HCT116 (cell line): ENCODE results near the gene RUBCN. TPM values are rescaled to one million over a fixed set of nuclear protein-coding genes. Genes with fewer than 3 reads are reported as not detected.
A peak's percentile ranks its signal among the peaks of the same experiment; 100 is the strongest.

Experiments
- ATAC-seq: fragments of 200-7000 bp; cut with Tn5 transposase; 2 replicates; pipeline ENCODE4 v1.9.1; 2020; ENCODE audit warnings: mild to moderate bottlenecking, moderate library complexity
- BruUV-seq: library from RNA; stranded (reverse); fragments of 400-500 nt; replicated peaks from 2 replicates; lab custom pipeline; 2021; lab: Mats Ljungman, UMichigan
- CTCF ChIA-PET: fragments of 300-600 bp; sonication (Branson Sonifier 250); formaldehyde crosslinking; loops from one replicate; lab custom pipeline; 2021; ENCODE audit warnings: antibody characterized with exemption; lab: Charles Lee
- POLR2A ChIA-PET: fragments of 300-600, 350-600 bp; sonication (Branson Sonifier 250); formaldehyde crosslinking; loops from one replicate; lab custom pipeline; 2021; ENCODE audit warnings: antibody characterized with exemption; lab: Charles Lee
- RAD21 ChIA-PET, 2 experiments: fragments of 300-600 bp; sonication (Branson Sonifier 250); formaldehyde crosslinking; loops; one replicate each; lab custom pipeline; 2023; ENCODE audit warnings: low total read pairs in 2 of 2; ENCODE audit not compliant: uncharacterized antibody in 2 of 2, unreplicated experiment in 2 of 2, low non-redundant PET in 1 of 2; lab: Charles Lee
- DNase-seq: peaks from one replicate; pipeline ENCODE4 v3.0.0-alpha.2; 2010; ENCODE audit warnings: low read depth, low spot score
- H2AFZ ChIP-seq: fragments of 200-600 bp; shearing (Covaris generic), sonication (generic); 2 replicates; pipeline ENCODE4 v1.6.1; 2017; ENCODE audit warnings: low read depth, mixed run types, mixed read lengths, antibody characterized with exemption, low read length; ENCODE audit not compliant: poor library complexity, severe bottlenecking
- H3K27ac ChIP-seq: 2 replicates; pipeline ENCODE4 v1.5.1; 2012; ENCODE audit warnings: low read depth, low read length
- H3K27me3 ChIP-seq: fragments of 200-600 bp; sonication (generic); 2 replicates; pipeline ENCODE4 v1.6.1; 2016; ENCODE audit warnings: mixed run types, low read length, mixed read lengths; ENCODE audit not compliant: insufficient read depth
- H3K36me3 ChIP-seq, 2 experiments: fragments of 200-500 bp in 1 of 2; fragments of 200-600 bp in 1 of 2; sonication (Bioruptor generic) in 1 of 2; sonication (generic) in 1 of 2; 2 replicates each; pipeline versions ENCODE4 v1.5.1 to v1.6.1; 2014 to 2016; ENCODE audit warnings: low read length in 2 of 2, inconsistent platforms in 1 of 2, mixed read lengths in 1 of 2, mixed run types in 1 of 2; ENCODE audit not compliant: insufficient read depth in 2 of 2, control insufficient read depth in 1 of 2
- H3K4me1 ChIP-seq, 2 experiments: fragments of 200-600 bp in 1 of 2; sonication (generic) in 1 of 2; 2 replicates each; pipeline versions ENCODE4 v1.5.1 to v1.6.1; 2012 to 2017; ENCODE audit warnings: low read length in 2 of 2, inconsistent platforms in 1 of 2, mild to moderate bottlenecking in 1 of 2, mixed read lengths in 1 of 2, mixed run types in 1 of 2, moderate library complexity in 1 of 2; ENCODE audit not compliant: insufficient read depth in 2 of 2, control insufficient read depth in 1 of 2
- H3K4me2 ChIP-seq: fragments of 200-600 bp; sonication (generic); 2 replicates; pipeline ENCODE4 v1.6.1; 2017; ENCODE audit warnings: mixed run types, low read length, mixed read lengths
- H3K4me3 ChIP-seq, 2 experiments: fragments of 200-600 bp in 1 of 2; sonication (generic) in 1 of 2; replicated peaks in 1 of 2; 2 replicates each; pipeline ENCODE4 v1.5.1; 2011 to 2016; ENCODE audit warnings: low read length in 2 of 2, control low read depth in 1 of 2, low read depth in 1 of 2, mild to moderate bottlenecking in 1 of 2, mixed read lengths in 1 of 2, mixed run types in 1 of 2
- H3K79me2 ChIP-seq: fragments of 200-600 bp; sonication (generic); 2 replicates; pipeline ENCODE4 v1.6.1; 2017; ENCODE audit warnings: mild to moderate bottlenecking, mixed run types, low read length, moderate library complexity, mixed read lengths; ENCODE audit not compliant: insufficient read depth
- H3K9ac ChIP-seq: fragments of 200-600 bp; sonication (generic); 2 replicates; pipeline ENCODE4 v1.6.1; 2016; ENCODE audit warnings: low read length, mixed read lengths
- H3K9me2 ChIP-seq: fragments of 200-600 bp; sonication (generic), shearing (Covaris generic); 2 replicates; pipeline ENCODE4 v1.6.1; 2017; ENCODE audit warnings: mixed run types, mild to moderate bottlenecking, moderate library complexity; ENCODE audit not compliant: insufficient read depth
- H3K9me3 ChIP-seq, 2 experiments: fragments of 200-500 bp in 1 of 2; fragments of 200-600 bp in 1 of 2; sonication (Bioruptor generic) in 1 of 2; sonication (generic) in 1 of 2; 2 replicates each; pipeline ENCODE4 v1.6.1; 2014 to 2017; ENCODE audit warnings: low read length in 2 of 2, mixed read lengths in 2 of 2, inconsistent platforms in 1 of 2, low read depth in 1 of 2, mild to moderate bottlenecking in 1 of 2, mixed run types in 1 of 2, moderate library complexity in 1 of 2; ENCODE audit not compliant: control insufficient read depth in 1 of 2, insufficient read depth in 1 of 2
- H4K20me1 ChIP-seq: fragments of 200-600 bp; sonication (generic), shearing (Covaris generic); 2 replicates; pipeline ENCODE4 v1.6.1; 2017; ENCODE audit warnings: mixed run types, mild to moderate bottlenecking, moderate library complexity; ENCODE audit not compliant: insufficient read depth
- ATF3 ChIP-seq: IDR thresholded peaks from 2 replicates; pipeline ENCODE4 v1.6.1; 2012
- CBX3 ChIP-seq: IDR thresholded peaks from 2 replicates; pipeline ENCODE4 v1.6.1; 2012; ENCODE audit warnings: low read depth
- CEBPB ChIP-seq: IDR thresholded peaks from 2 replicates; pipeline ENCODE4 v1.6.1; 2012; ENCODE audit warnings: low read depth
- EGR1 ChIP-seq: IDR thresholded peaks from 2 replicates; pipeline ENCODE4 v1.6.1; 2012; ENCODE audit warnings: low read depth
- ELF1 ChIP-seq: IDR thresholded peaks from 2 replicates; pipeline ENCODE4 v1.6.1; 2012; ENCODE audit warnings: low read depth, borderline replicate concordance
- EZH2 ChIP-seq: fragments of 200-600 bp; sonication (generic); IDR thresholded peaks from 2 replicates; pipeline ENCODE4 v1.6.1; 2017; ENCODE audit warnings: antibody characterized with exemption, mixed run types
- FOSL1 ChIP-seq: IDR thresholded peaks from 2 replicates; pipeline ENCODE4 v1.6.1; 2012; ENCODE audit warnings: low read depth
- JUND ChIP-seq: IDR thresholded peaks from 2 replicates; pipeline ENCODE4 v1.6.1; 2012
- POLR2A ChIP-seq: IDR thresholded peaks from 2 replicates; pipeline ENCODE4 v1.7.0; 2011; ENCODE audit warnings: borderline replicate concordance; ENCODE audit not compliant: insufficient read depth, insufficient read length; ENCODE audit errors: extremely low read depth
- POLR2AphosphoS5 ChIP-seq: IDR thresholded peaks from 2 replicates; pipeline ENCODE4 v1.6.1; 2011; ENCODE audit warnings: mild to moderate bottlenecking, low read depth, low read length, moderate library complexity
- SIN3A ChIP-seq: IDR thresholded peaks from 2 replicates; pipeline ENCODE4 v1.6.1; 2012; ENCODE audit warnings: low read depth
- SRF ChIP-seq: IDR thresholded peaks from 2 replicates; pipeline ENCODE4 v1.6.1; 2012; ENCODE audit warnings: low read depth
- YY1 ChIP-seq: IDR thresholded peaks from 2 replicates; pipeline ENCODE4 v1.6.1; 2011; ENCODE audit warnings: low read length, low read depth, moderate library complexity, mild to moderate bottlenecking; ENCODE audit not compliant: insufficient replicate concordance; ENCODE audit errors: extremely low read depth
- ZFX ChIP-seq: fragments of 450-650 bp; IDR thresholded peaks from 2 replicates; pipeline ENCODE4 v1.6.1; 2017
- ZNF274 ChIP-seq: fragments of 200-500 bp; sonication (Bioruptor generic); IDR thresholded peaks from 2 replicates; pipeline ENCODE4 v1.6.1; 2014; ENCODE audit warnings: mild to moderate bottlenecking, low read depth, low read length, inconsistent platforms
- intact Hi-C: fragments of 100-400 bp; cut with micrococcal nuclease; formaldehyde crosslinking; loops from 2 replicates; pipeline ENCODE4 v1.10.0; 2022
- total RNA-seq: library from RNA; stranded (reverse); gene quantifications from one replicate; pipeline ENCODE4 v1.2.1, GENCODE V29; 2021; ENCODE audit not compliant: unreplicated experiment
- TF ChIP-seq, protein P1 (sequence below), 3 experiments: fragments of 200-600 bp in 1 of 3; sonication (generic) in 1 of 3; IDR thresholded peaks in 2 of 3; conservative IDR thresholded peaks in 1 of 3; 2 replicates each; pipeline ENCODE4 v1.5.1; 2012 to 2017; ENCODE audit warnings: low read depth in 2 of 3, low read length in 2 of 3, antibody characterized with exemption in 1 of 3, borderline replicate concordance in 1 of 3, control low read depth in 1 of 3, mild to moderate bottlenecking in 1 of 3, mixed read lengths in 1 of 3, mixed run types in 1 of 3, moderate library complexity in 1 of 3; ENCODE audit not compliant: insufficient read depth in 1 of 3
- TF ChIP-seq, protein P2 (sequence below): IDR thresholded peaks from 2 replicates; pipeline ENCODE4 v1.6.1; 2012

The RUBCN gene
- total RNA-seq, 1 experiment from 2014 or later, result 21.4 TPM

DNA sequence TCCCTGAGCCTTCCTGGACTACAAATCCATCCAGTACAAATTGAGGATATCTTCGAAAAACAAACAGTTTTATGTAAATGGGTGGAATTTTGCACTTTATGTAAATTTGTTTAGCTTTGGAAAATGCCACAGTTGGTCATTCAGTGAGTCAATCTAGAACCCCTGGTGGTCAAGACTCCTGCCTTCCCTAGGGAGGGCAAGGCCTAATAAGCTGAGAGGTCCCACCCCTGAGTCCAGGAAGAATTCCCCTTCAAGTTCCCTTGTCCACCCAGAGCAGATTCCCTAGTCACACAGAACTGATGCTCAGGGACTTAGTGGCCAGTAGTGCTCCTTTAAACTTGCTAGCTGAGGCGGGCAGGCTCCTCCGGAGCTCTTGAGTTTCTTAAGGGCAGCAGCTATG lies 6.1 kb upstream of the RUBCN start:
- no peak overlapping the region for H3K9ac ChIP-seq
- H3K27me3 ChIP-seq, result no peaks in the 10 kb centered on the region
- POLR2A ChIA-PET, result no interaction called here
- RAD21 ChIA-PET, result no interaction called here
- intact Hi-C loops, result no loop called here
- no peak overlapping the region for H3K27ac ChIP-seq
- H3K9me3 ChIP-seq, result no peaks in the 10 kb centered on the region
- H3K4me3 ChIP-seq, result no peak overlapping the region
- TF ChIP-seq JUND (no peak), CBX3 (no peak), EZH2 (no peak), POLR2A (no peak), CEBPB (no peak), ELF1 (no peak), FOSL1 (no peak)
- no peak overlapping the region for H3K4me2 ChIP-seq
- H3K4me1 ChIP-seq, result peaks cover 2 to 9% of the 10 kb centered on the region in 2 experiments; a peak in 3 of 4 replicates
- DNase-seq, result no peak
- no TSS peak for BruUV-seq
- H3K9me2 ChIP-seq, result no peaks in the 10 kb centered on the region
- ATAC-seq, result no peak
- no peaks in the 10 kb centered on the region for H4K20me1 ChIP-seq
- no peaks in the 10 kb centered on the region for H3K79me2 ChIP-seq
- no peaks in the 10 kb centered on the region for H3K36me3 ChIP-seq
- CTCF ChIA-PET, result no interaction called here
- no peak overlapping the region for H2AFZ ChIP-seq

DNA sequence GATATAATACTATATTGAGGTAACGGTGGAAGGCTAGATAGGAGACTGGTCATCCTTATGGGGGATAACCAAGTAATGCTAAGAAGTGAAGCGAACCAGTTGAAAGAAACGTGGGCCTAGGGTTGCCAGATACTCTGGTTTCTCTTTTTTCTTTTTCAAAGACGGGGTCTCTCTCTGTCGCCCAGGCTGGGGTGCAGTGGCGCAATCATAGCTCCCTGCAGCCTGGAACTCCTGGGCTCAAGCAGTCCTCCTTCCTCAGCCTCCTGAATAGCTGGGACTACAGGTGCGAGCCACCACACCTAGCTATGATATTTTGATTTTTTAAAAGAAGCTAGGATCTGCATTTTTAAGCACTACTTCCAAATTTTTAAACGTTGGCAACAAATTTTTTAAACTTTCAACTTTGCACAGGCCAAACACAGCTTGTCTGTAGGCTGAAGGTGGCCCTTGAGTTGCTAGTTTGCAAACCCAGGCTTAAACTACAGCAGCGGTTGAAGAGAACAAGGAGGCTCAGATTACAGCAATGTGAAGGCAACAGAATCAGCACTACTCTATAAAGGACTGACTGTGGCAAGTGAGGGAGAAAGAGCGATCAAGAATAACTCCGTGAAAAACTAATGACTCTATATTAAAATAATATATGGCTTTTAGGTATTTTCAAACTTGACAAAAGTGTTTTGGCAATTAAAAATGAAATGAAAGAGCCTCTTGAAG lies 1.2 kb upstream of the RUBCN start:
- intact Hi-C loops, result no loop called here
- H4K20me1 ChIP-seq, result no peaks in the 10 kb centered on the region
- POLR2A ChIA-PET, result no interaction called here

More for the DNA sequence above, 1.2 kb upstream of the RUBCN start:
- ATAC-seq (no peak), DNase-seq (no peak)
- Histone ChIP-seq H3K4me3 (peak overlapping the region; percentile 68 to 77), H3K27me3 (no peaks in the 10 kb centered on the region), H3K36me3 (no peaks in the 10 kb centered on the region), H3K4me2 (peak overlapping the region; percentile 91), H3K9me2 (no peaks in the 10 kb centered on the region), H2AFZ (no peak overlapping the region), H3K4me1 (peaks cover 10 to 18% of the 10 kb centered on the region in 2 experiments; a peak in 3 of 4 replicates), H3K9me3 (no peaks in the 10 kb centered on the region), H3K27ac (no peak overlapping the region), H3K9ac (peak overlapping the region; percentile 73), H3K79me2 (peaks cover 27% of the 10 kb centered on the region)
- RAD21 ChIA-PET, result no interaction called here
- CTCF ChIA-PET, result no interaction called here
- TF ChIP-seq ELF1 (no peak), EGR1 (no peak), POLR2AphosphoS5 (no peak), YY1 (no peak), SIN3A (no peak), ATF3 (no peak), ZNF274 (no peak), FOSL1 (no peak), ZFX (no peak), EZH2 (no peak), SRF (no peak)
- TF ChIP-seq, protein P1, sequence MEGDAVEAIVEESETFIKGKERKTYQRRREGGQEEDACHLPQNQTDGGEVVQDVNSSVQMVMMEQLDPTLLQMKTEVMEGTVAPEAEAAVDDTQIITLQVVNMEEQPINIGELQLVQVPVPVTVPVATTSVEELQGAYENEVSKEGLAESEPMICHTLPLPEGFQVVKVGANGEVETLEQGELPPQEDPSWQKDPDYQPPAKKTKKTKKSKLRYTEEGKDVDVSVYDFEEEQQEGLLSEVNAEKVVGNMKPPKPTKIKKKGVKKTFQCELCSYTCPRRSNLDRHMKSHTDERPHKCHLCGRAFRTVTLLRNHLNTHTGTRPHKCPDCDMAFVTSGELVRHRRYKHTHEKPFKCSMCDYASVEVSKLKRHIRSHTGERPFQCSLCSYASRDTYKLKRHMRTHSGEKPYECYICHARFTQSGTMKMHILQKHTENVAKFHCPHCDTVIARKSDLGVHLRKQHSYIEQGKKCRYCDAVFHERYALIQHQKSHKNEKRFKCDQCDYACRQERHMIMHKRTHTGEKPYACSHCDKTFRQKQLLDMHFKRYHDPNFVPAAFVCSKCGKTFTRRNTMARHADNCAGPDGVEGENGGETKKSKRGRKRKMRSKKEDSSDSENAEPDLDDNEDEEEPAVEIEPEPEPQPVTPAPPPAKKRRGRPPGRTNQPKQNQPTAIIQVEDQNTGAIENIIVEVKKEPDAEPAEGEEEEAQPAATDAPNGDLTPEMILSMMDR (IDR thresholded peaks at IDR 0.05 in 2 of 3, conservative IDR thresholded peaks at IDR 0.05 in 1 of 3; ENCODE audit: borderline replicate concordance in 1 of 3, insufficient read depth in 1 of 3, low read depth in 2 of 3, low read length in 2 of 3), result no peak
- TF ChIP-seq, protein P2, sequence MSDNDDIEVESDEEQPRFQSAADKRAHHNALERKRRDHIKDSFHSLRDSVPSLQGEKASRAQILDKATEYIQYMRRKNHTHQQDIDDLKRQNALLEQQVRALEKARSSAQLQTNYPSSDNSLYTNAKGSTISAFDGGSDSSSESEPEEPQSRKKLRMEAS, result no peak
- BruUV-seq, result no TSS peak
